Keratinocyte (primary cell): ENCODE data around the gene SDR42E2.
"Not testable (repeated sequence)": the region's sequence is repeated elsewhere in the genome, so short reads cannot be mapped to it uniquely, and the experiment has no call there.

Source experiments
- CTCF ChIP-seq, 3 experiments: IDR thresholded peaks in 1 of 3; conservative IDR thresholded peaks in 1 of 3; optimal IDR thresholded peaks in 1 of 3; 2 replicates in 2 of 3; 3 replicates in 1 of 3; pipeline versions ENCODE3 to v1.5.1; 2011; ENCODE audit warnings: low read length in 3 of 3, mild to moderate bottlenecking in 3 of 3, moderate library complexity in 2 of 3, control low read depth in 1 of 3, inconsistent platforms in 1 of 3; ENCODE audit not compliant: insufficient read depth in 2 of 3; ENCODE audit errors: extremely low read depth in 1 of 3
- EZH2 ChIP-seq: IDR thresholded peaks from one replicate; pipeline ENCODE4 v1.6.1; 2012; ENCODE audit warnings: inconsistent platforms, mild to moderate bottlenecking, low read length, moderate library complexity

- not testable (repeated sequence) for TF ChIP-seq EZH2; CTCF (optimal IDR thresholded peaks at IDR 0.05 in 1 of 3, IDR thresholded peaks at IDR 0.05 in 1 of 3, conservative IDR thresholded peaks at IDR 0.05 in 1 of 3; ENCODE audit: extremely low read depth in 1 of 3, insufficient read depth in 2 of 3, low read length in 3 of 3)
Observed at GRCh38 chr16:22153078-22153477, 9.2 kb upstream of the SDR42E2 start.
